A673 (cell line): ENCODE results near the gene MYO1D. TPM values are rescaled to one million over a fixed set of nuclear protein-coding genes. Genes with fewer than 3 reads are reported as not detected.

Experiments used
- BruUV-seq: library from RNA; stranded (reverse); fragments of 400-500 nt; replicated peaks from 2 replicates; lab custom pipeline; 2021; lab: Mats Ljungman, UMichigan
- CTCF ChIA-PET: fragments of 300-600 bp; sonication (Branson Sonifier 250); formaldehyde crosslinking; loops from one replicate; lab custom pipeline; 2022; ENCODE audit warnings: antibody characterized with exemption; lab: Charles Lee
- POLR2A ChIA-PET: fragments of 300-600 bp; sonication (Branson Sonifier 250); formaldehyde crosslinking; loops from one replicate; lab custom pipeline; 2022; ENCODE audit warnings: antibody characterized with exemption; ENCODE audit not compliant: low non-redundant PET; lab: Charles Lee
- DNase-seq: peaks from one replicate; pipeline ENCODE4 v3.0.0-alpha.2; 2015; ENCODE audit warnings: low spot score
- H3K27ac ChIP-seq: fragments of 200-600 bp; sonication (generic); 2 replicates; pipeline ENCODE4 v1.5.1; 2016; ENCODE audit warnings: mixed run types, low read depth, mild to moderate bottlenecking, mixed read lengths, antibody characterized with exemption, low read length; ENCODE audit not compliant: poor library complexity, severe bottlenecking
- H3K27me3 ChIP-seq: fragments of 200-600 bp; sonication (generic); replicated peaks from 2 replicates; pipeline ENCODE4 v1.6.1; 2017; ENCODE audit warnings: mixed run types, low read depth, mild to moderate bottlenecking, mixed read lengths, antibody characterized with exemption, low read length; ENCODE audit not compliant: insufficient read depth, poor library complexity
- H3K36me3 ChIP-seq: fragments of 200-600 bp; sonication (generic); 2 replicates; pipeline ENCODE4 v1.6.1; 2016; ENCODE audit warnings: mixed run types, mild to moderate bottlenecking, mixed read lengths, antibody characterized with exemption, low read length; ENCODE audit not compliant: insufficient read depth, poor library complexity, severe bottlenecking
- H3K4me1 ChIP-seq: fragments of 200-600 bp; sonication (generic); 2 replicates; pipeline ENCODE4 v1.6.1; 2017; ENCODE audit warnings: mixed run types, mild to moderate bottlenecking, mixed read lengths, antibody characterized with exemption, low read length; ENCODE audit not compliant: insufficient read depth, poor library complexity, severe bottlenecking
- H3K4me3 ChIP-seq: fragments of 200-600 bp; sonication (generic); 2 replicates; pipeline ENCODE4 v1.5.1; 2016; ENCODE audit warnings: low read depth, mixed run types, mild to moderate bottlenecking, mixed read lengths, low read length; ENCODE audit not compliant: poor library complexity, severe bottlenecking
- H3K9me3 ChIP-seq: fragments of 200-600 bp; sonication (generic); 2 replicates; pipeline ENCODE4 v1.6.1; 2016; ENCODE audit warnings: mixed run types, low read depth, mild to moderate bottlenecking, mixed read lengths, antibody characterized with exemption, low read length; ENCODE audit not compliant: poor library complexity, severe bottlenecking
- CTCF ChIP-seq: fragments of 300-800, 200-600 bp; sonication (generic); conservative IDR thresholded peaks from 2 replicates; pipeline ENCODE4 v1.5.1; 2017; ENCODE audit warnings: low read depth, mild to moderate bottlenecking, antibody characterized with exemption, low read length, moderate library complexity, mixed read lengths
- EZH2 ChIP-seq: fragments of 200-600 bp; sonication (generic); IDR thresholded peaks from 2 replicates; pipeline ENCODE4 v1.6.1; 2017; ENCODE audit warnings: borderline replicate concordance, low read depth, mild to moderate bottlenecking, mixed read lengths, antibody characterized with exemption, low read length; ENCODE audit not compliant: poor library complexity, severe bottlenecking
- intact Hi-C: fragments of 100-400 bp; cut with micrococcal nuclease; formaldehyde crosslinking; loops from one replicate; pipeline ENCODE4 v1.10.0; 2022; ENCODE audit not compliant: unreplicated experiment
- total RNA-seq: library from RNA; stranded (reverse); gene quantifications from 2 replicates; pipeline ENCODE4 v1.2.3, GENCODE V29; 2021

Gene MYO1D
- total RNA-seq, 1 experiment from 2014 or later = 10.4 TPM

DNA sequence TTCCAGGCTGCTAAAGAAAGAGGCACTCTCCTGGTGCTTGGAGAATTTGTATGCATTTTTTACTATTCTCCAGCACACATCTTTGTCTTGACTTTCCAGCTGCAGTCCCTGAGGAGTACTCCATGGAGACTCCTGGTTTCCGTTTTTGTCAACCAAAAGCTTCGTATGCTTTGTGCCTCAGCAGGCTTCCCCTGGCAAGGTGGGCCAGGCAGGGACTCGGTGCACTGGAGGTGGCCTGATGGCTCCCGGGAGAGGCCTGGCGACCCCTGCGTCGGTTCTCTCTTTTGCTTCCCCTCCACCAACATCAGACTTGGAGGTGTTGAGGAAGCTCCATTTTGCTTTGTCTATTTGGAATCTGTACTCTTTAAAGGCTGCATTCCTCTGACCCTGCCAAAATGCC is 366.5 kb downstream of the MYO1D start:
- POLR2A ChIA-PET = no interaction called here
- no peaks in the 10 kb centered on the region for H3K4me1 ChIP-seq
- no peaks in the 10 kb centered on the region for H3K36me3 ChIP-seq
- BruUV-seq = no TSS peak
- CTCF ChIA-PET = no interaction called here
- no peak for TF ChIP-seq EZH2
- no peak for TF ChIP-seq CTCF
- H3K4me3 ChIP-seq = no peak overlapping the region
- DNase-seq = no peak
- H3K9me3 ChIP-seq = no peaks in the 10 kb centered on the region
- H3K27me3 ChIP-seq = no peaks in the 10 kb centered on the region
- H3K27ac ChIP-seq = no peak overlapping the region
- intact Hi-C loops = no loop called here

- H3K27ac ChIP-seq = no peak overlapping the region
- H3K36me3 ChIP-seq = no peaks in the 10 kb centered on the region
- no peaks in the 10 kb centered on the region for H3K9me3 ChIP-seq
- no peak for TF ChIP-seq EZH2
- TF ChIP-seq CTCF = no peak
- ChIA-PET CTCF (no interaction called here), POLR2A (interaction anchor here (0.6 kb wide), 1 partner anchor 11 kb away, joined by 3 read pairs; no protein-coding TSS in a partner anchor)
- no peaks in the 10 kb centered on the region for H3K4me1 ChIP-seq
- no peaks in the 10 kb centered on the region for H3K27me3 ChIP-seq
- BruUV-seq = no TSS peak
- DNase-seq = no peak
- intact Hi-C loops = no loop called here
- H3K4me3 ChIP-seq = no peak overlapping the region
Observed at GRCh38 chr17:32508926-32509325, 368.0 kb downstream of the MYO1D start.

DNA sequence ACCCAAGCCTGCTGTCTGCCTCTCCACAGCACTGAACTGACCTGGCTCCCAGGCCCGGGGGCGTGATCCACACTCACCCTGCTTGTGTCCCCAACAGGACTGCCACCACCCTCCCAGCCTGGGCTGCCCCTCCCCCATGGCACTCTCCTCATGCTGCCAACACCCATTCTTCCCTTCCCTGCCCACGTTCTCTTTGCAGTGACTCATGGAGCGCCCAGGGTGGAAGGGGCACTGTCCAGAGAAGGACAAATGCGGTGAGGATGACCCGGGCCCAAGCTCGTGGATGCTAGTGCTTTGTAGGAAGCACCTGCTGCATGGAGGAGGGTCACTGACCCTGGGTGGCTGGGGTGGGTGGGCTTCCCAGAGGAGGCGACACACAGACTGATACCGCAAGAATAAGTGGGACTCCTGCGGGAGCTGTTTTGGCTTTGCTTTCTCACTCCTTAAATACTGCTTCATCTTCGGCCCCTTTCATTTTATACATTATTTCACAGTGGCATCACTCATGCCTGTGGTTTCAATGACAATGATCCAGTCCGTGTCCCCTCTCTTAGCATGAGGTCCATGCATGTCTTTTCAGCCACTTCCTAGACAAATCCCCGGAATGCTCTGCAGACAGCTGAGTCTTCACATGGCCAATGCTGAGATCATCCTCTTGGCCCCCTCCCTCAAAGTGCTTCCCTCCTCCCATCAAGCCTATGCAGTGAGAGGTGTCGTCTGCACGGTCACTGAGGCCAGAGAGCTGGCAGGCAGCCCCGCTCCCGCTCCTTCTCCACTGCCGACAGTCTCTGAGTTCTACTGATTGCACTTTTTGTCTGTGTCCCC is 372.5 kb downstream of the MYO1D start:
- POLR2A ChIA-PET = no interaction called here
- intact Hi-C loops = no loop called here
- no peaks in the 10 kb centered on the region for H3K9me3 ChIP-seq
- no peaks in the 10 kb centered on the region for H3K4me1 ChIP-seq
- H3K4me3 ChIP-seq = no peak overlapping the region
- TF ChIP-seq EZH2 = no peak
- TF ChIP-seq CTCF = no peak
- H3K27ac ChIP-seq = no peak overlapping the region
- no peak for DNase-seq
- CTCF ChIA-PET = no interaction called here
- BruUV-seq = no TSS peak
- H3K36me3 ChIP-seq = no peaks in the 10 kb centered on the region
- H3K27me3 ChIP-seq = no peaks in the 10 kb centered on the region
